GM23338 (cell line): Measurements from ENCODE around the gene RNF207. TPM values are rescaled to one million over a fixed set of nuclear protein-coding genes. Genes with fewer than 3 reads are reported as not detected.

Experiments
- ATAC-seq: fragments of 200-7000 bp; cut with Tn5 transposase; 3 replicates; pipeline ENCODE4 v1.9.1; 2020
- DNase-seq: peaks from one replicate; pipeline ENCODE4 v3.0.0-alpha.2; 2015; ENCODE audit warnings: low spot score
- H2AFZ ChIP-seq: fragments of 200-600 bp; sonication (generic); 2 replicates; pipeline ENCODE4 v1.8.0; 2016; ENCODE audit warnings: antibody characterized with exemption, mild to moderate bottlenecking, moderate library complexity
- H3F3A ChIP-seq: fragments of 200-600 bp; sonication (generic); replicated peaks from 2 replicates; pipeline ENCODE4 v1.8.0; 2017; ENCODE audit warnings: antibody characterized with exemption, mixed run types, low read depth
- H3K27ac ChIP-seq: fragments of 200-600 bp; sonication (generic); 2 replicates; pipeline ENCODE4 v1.6.1; 2016; ENCODE audit warnings: low read depth
- H3K27me3 ChIP-seq: fragments of 200-600 bp; sonication (generic); 2 replicates; pipeline ENCODE4 v1.8.0; 2016; ENCODE audit warnings: mild to moderate bottlenecking, mixed run types, moderate library complexity; ENCODE audit not compliant: insufficient read depth
- H3K36me3 ChIP-seq: fragments of 200-600 bp; sonication (generic); 2 replicates; pipeline ENCODE4 v1.8.0; 2016; ENCODE audit warnings: mild to moderate bottlenecking; ENCODE audit not compliant: insufficient read depth
- H3K4me1 ChIP-seq: fragments of 200-600 bp; sonication (generic); 2 replicates; pipeline ENCODE4 v1.8.0; 2016; ENCODE audit warnings: mild to moderate bottlenecking, moderate library complexity; ENCODE audit not compliant: insufficient read depth
- H3K4me2 ChIP-seq: fragments of 200-600 bp; sonication (generic); 2 replicates; pipeline ENCODE4 v1.7.1; 2017; ENCODE audit warnings: mixed run types
- H3K4me3 ChIP-seq: fragments of 200-600 bp; sonication (generic); 2 replicates; pipeline ENCODE4 v1.6.1; 2016; ENCODE audit warnings: mixed run types
- H3K79me2 ChIP-seq: fragments of 200-600 bp; sonication (generic); replicated peaks from 2 replicates; pipeline ENCODE4 v1.8.0; 2017; ENCODE audit warnings: mild to moderate bottlenecking; ENCODE audit not compliant: insufficient read depth
- H3K9me2 ChIP-seq: fragments of 200-600 bp; sonication (generic); 2 replicates; pipeline ENCODE4 v1.8.0; 2017; ENCODE audit not compliant: insufficient read depth
- H4K20me1 ChIP-seq: fragments of 200-600 bp; sonication (generic); replicated peaks from 2 replicates; pipeline ENCODE4 v1.8.0; 2017; ENCODE audit warnings: mild to moderate bottlenecking; ENCODE audit not compliant: insufficient read depth
- H3K27ac Mint-ChIP-seq: 2 replicates; pipeline ENCODE4 v1.8.0; 2020; ENCODE audit warnings: inconsistent platforms, mild to moderate bottlenecking, moderate library complexity, mixed read lengths
- H3K27me3 Mint-ChIP-seq: 3 replicates; pipeline ENCODE4 v1.8.0; 2022; ENCODE audit warnings: low read depth, mild to moderate bottlenecking, moderate library complexity, mixed read lengths, inconsistent platforms; ENCODE audit not compliant: insufficient read depth, poor library complexity
- H3K36me3 Mint-ChIP-seq: 3 replicates; pipeline ENCODE4 v1.8.0; 2021; ENCODE audit warnings: low read depth, mild to moderate bottlenecking, inconsistent platforms, moderate library complexity, mixed read lengths
- H3K4me1 Mint-ChIP-seq: 3 replicates; pipeline ENCODE4 v1.8.0; 2020; ENCODE audit warnings: mild to moderate bottlenecking, inconsistent platforms, mixed read lengths
- H3K4me3 Mint-ChIP-seq: 3 replicates; pipeline ENCODE4 v1.8.0; 2021; ENCODE audit warnings: moderate library complexity, mild to moderate bottlenecking, inconsistent platforms, mixed read lengths
- H3K9me3 Mint-ChIP-seq: 3 replicates; pipeline ENCODE4 v1.8.0; 2020; ENCODE audit warnings: moderate library complexity, mild to moderate bottlenecking, inconsistent platforms, mixed read lengths
- CREB1 ChIP-seq: fragments of 250-450 bp; sonication (Bioruptor Pico); IDR thresholded peaks from 2 replicates; pipeline ENCODE4 v1.5.0; 2020; ENCODE audit warnings: low read depth, mild to moderate bottlenecking, moderate library complexity
- EZH2 ChIP-seq: fragments of 200-600 bp; sonication (generic); IDR thresholded peaks from one replicate; pipeline ENCODE4 v1.8.0; 2017; ENCODE audit warnings: antibody characterized with exemption, mild to moderate bottlenecking, low read depth; ENCODE audit not compliant: unreplicated experiment
- EZH2phosphoT487 ChIP-seq: fragments of 200-600 bp; sonication (generic); IDR thresholded peaks from one replicate; pipeline ENCODE4 v1.8.1; 2018; ENCODE audit warnings: antibody characterized with exemption; ENCODE audit not compliant: unreplicated experiment
- JUNB ChIP-seq: IDR thresholded peaks from one replicate; pipeline ENCODE4 v1.6.1; 2016; ENCODE audit warnings: antibody characterized with exemption; ENCODE audit not compliant: unreplicated experiment
- NANOG ChIP-seq: IDR thresholded peaks from 2 replicates; pipeline ENCODE4 v1.6.1; 2016; ENCODE audit warnings: antibody characterized with exemption, borderline replicate concordance
- POLR2AphosphoS5 ChIP-seq: IDR thresholded peaks from 2 replicates; pipeline ENCODE4 v1.6.1; 2016; ENCODE audit warnings: antibody characterized with exemption, low read depth
- STAT1 ChIP-seq: IDR thresholded peaks from one replicate; pipeline ENCODE4 v1.6.1; 2016; ENCODE audit warnings: antibody characterized with exemption; ENCODE audit not compliant: unreplicated experiment
- ZNF114 ChIP-seq: fragments of 250-450 bp; sonication (Bioruptor Pico); IDR thresholded peaks from 2 replicates; pipeline ENCODE4 v1.5.0; 2020; ENCODE audit warnings: mild to moderate bottlenecking, moderate library complexity
- polyA plus RNA-seq: library from polyadenylated mRNA; unstranded; fragments of >200 nt; fragmentation: Nextera tagmentation; extraction: Ambion mirVana; gene quantifications from 2 replicates; pipeline ENCODE4 v1.2.1, GENCODE V29; 2016
- total RNA-seq: library from RNA; depleted of rRNA; stranded (reverse); fragments of >200 nt; shearing (Covaris generic); gene quantifications from 2 replicates; pipeline ENCODE4 v1.2.3, GENCODE V29; 2014
- TF ChIP-seq, protein P1 (sequence below): fragments of 250-450 bp; sonication (Bioruptor Pico); IDR thresholded peaks from 2 replicates; pipeline ENCODE4 v1.5.0; 2020; ENCODE audit warnings: mild to moderate bottlenecking, moderate library complexity
- TF ChIP-seq, protein P2 (sequence below): IDR thresholded peaks from one replicate; pipeline ENCODE4 v1.6.1; 2018; ENCODE audit warnings: antibody characterized with exemption; ENCODE audit not compliant: unreplicated experiment
- TF ChIP-seq, protein P3 (sequence below): IDR thresholded peaks from 2 replicates; pipeline ENCODE4 v1.6.1; 2016; ENCODE audit warnings: antibody characterized with exemption
- TF ChIP-seq, protein P4 (sequence below), 2 experiments: fragments of 200-600 bp in 1 of 2; sonication (generic) in 1 of 2; conservative IDR thresholded peaks; 2 replicates each; pipeline versions ENCODE4 v1.5.1 to v1.6.1; 2016 to 2017; ENCODE audit warnings: antibody characterized with exemption in 2 of 2, low read depth in 2 of 2, mild to moderate bottlenecking in 2 of 2, moderate library complexity in 1 of 2

RNF207 gene
- total and polyA plus RNA-seq, 2 experiments from 2014 or later, result 1.7 to 2.9 TPM

DNA sequence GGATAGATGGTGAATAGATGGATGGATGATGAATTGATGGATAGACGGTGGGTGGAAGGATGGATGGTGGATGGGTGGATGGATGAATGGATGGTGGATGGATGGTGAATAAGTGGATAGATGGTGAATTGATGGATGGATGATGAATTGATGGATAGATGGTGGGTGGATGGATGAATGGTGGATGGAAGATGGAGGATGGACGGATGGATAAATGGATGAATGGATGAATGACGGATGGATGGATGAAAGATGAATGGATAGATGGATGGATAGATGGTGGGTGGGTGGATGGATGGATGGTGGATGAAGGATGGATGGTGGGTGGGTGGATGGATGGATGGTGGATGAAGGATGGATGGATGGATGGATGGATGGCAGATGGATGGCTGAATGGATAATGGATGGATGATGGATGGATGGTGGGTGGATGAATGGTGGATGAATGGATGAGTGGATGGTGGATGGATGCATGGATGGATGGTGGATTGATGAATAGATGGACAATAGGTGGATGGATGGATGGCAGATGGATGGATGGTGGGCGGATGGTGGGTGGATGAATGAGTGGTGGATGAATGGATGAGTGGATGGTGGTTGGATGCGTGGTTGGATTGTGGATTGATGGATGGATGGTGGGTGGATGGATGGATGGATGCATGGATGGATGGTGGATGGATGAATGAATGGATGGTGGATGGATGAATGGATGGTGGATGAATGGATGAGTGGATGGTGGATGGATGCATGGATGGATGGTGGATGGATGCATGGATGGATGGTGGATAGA is 31.1 kb upstream of the RNF207 start:
- no peak overlapping the region for H3K27ac Mint-ChIP-seq
- ATAC-seq (no peak), DNase-seq (no peak)
- Histone ChIP-seq H3K4me1 (peaks cover 5% of the 10 kb centered on the region; the same call in 1 of the 2 replicates), H4K20me1 (0 out of 2 replicates have a peak, but pooled peaks cover 3% of the 10 kb centered on the region), H3K4me2 (no peak overlapping the region), H3K36me3 (no peaks in the 10 kb centered on the region), H3F3A (peaks cover 4% of the 10 kb centered on the region; the same call in 1 of the 2 replicates), H3K79me2 (no peaks in the 10 kb centered on the region), H2AFZ (no peak overlapping the region), H3K27ac (no peak overlapping the region), H3K4me3 (no peak overlapping the region), H3K9me2 (0 out of 2 replicates have a peak, but pooled peaks cover 6% of the 10 kb centered on the region), H3K27me3 (peaks cover 28% of the 10 kb centered on the region)
- H3K4me1 Mint-ChIP-seq, result peaks cover 6% of the 10 kb centered on the region
- TF ChIP-seq EZH2phosphoT487, result no peak
- TF ChIP-seq STAT1, result no peak
- TF ChIP-seq ZNF114 (CRISPR knock-in tag), result no peak
- no peak for TF ChIP-seq POLR2AphosphoS5
- TF ChIP-seq CREB1 (CRISPR knock-in tag), result no peak
- TF ChIP-seq NANOG, result no peak
- TF ChIP-seq, protein P1, sequence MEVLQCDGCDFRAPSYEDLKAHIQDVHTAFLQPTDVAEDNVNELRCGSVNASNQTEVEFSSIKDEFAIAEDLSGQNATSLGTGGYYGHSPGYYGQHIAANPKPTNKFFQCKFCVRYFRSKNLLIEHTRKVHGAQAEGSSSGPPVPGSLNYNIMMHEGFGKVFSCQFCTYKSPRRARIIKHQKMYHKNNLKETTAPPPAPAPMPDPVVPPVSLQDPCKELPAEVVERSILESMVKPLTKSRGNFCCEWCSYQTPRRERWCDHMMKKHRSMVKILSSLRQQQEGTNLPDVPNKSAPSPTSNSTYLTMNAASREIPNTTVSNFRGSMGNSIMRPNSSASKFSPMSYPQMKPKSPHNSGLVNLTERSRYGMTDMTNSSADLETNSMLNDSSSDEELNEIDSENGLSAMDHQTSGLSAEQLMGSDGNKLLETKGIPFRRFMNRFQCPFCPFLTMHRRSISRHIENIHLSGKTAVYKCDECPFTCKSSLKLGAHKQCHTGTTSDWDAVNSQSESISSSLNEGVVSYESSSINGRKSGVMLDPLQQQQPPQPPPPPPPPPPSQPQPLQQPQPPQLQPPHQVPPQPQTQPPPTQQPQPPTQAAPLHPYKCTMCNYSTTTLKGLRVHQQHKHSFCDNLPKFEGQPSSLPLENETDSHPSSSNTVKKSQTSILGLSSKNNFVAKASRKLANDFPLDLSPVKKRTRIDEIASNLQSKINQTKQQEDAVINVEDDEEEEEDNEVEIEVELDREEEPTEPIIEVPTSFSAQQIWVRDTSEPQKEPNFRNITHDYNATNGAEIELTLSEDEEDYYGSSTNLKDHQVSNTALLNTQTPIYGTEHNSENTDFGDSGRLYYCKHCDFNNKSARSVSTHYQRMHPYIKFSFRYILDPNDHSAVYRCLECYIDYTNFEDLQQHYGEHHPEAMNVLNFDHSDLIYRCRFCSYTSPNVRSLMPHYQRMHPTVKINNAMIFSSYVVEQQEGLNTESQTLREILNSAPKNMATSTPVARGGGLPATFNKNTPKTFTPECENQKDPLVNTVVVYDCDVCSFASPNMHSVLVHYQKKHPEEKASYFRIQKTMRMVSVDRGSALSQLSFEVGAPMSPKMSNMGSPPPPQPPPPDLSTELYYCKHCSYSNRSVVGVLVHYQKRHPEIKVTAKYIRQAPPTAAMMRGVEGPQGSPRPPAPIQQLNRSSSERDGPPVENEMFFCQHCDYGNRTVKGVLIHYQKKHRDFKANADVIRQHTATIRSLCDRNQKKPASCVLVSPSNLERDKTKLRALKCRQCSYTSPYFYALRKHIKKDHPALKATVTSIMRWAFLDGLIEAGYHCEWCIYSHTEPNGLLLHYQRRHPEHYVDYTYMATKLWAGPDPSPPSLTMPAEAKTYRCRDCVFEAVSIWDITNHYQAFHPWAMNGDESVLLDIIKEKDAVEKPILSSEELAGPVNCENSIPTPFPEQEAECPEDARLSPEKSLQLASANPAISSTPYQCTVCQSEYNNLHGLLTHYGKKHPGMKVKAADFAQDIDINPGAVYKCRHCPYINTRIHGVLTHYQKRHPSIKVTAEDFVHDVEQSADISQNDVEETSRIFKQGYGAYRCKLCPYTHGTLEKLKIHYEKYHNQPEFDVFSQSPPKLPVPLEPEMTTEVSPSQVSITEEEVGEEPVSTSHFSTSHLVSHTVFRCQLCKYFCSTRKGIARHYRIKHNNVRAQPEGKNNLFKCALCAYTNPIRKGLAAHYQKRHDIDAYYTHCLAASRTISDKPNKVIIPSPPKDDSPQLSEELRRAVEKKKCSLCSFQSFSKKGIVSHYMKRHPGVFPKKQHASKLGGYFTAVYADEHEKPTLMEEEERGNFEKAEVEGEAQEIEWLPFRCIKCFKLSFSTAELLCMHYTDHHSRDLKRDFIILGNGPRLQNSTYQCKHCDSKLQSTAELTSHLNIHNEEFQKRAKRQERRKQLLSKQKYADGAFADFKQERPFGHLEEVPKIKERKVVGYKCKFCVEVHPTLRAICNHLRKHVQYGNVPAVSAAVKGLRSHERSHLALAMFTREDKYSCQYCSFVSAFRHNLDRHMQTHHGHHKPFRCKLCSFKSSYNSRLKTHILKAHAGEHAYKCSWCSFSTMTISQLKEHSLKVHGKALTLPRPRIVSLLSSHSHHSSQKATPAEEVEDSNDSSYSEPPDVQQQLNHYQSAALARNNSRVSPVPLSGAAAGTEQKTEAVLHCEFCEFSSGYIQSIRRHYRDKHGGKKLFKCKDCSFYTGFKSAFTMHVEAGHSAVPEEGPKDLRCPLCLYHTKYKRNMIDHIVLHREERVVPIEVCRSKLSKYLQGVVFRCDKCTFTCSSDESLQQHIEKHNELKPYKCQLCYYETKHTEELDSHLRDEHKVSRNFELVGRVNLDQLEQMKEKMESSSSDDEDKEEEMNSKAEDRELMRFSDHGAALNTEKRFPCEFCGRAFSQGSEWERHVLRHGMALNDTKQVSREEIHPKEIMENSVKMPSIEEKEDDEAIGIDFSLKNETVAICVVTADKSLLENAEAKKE, result no peak
- TF ChIP-seq JUNB, result no peak
- TF ChIP-seq, protein P2, sequence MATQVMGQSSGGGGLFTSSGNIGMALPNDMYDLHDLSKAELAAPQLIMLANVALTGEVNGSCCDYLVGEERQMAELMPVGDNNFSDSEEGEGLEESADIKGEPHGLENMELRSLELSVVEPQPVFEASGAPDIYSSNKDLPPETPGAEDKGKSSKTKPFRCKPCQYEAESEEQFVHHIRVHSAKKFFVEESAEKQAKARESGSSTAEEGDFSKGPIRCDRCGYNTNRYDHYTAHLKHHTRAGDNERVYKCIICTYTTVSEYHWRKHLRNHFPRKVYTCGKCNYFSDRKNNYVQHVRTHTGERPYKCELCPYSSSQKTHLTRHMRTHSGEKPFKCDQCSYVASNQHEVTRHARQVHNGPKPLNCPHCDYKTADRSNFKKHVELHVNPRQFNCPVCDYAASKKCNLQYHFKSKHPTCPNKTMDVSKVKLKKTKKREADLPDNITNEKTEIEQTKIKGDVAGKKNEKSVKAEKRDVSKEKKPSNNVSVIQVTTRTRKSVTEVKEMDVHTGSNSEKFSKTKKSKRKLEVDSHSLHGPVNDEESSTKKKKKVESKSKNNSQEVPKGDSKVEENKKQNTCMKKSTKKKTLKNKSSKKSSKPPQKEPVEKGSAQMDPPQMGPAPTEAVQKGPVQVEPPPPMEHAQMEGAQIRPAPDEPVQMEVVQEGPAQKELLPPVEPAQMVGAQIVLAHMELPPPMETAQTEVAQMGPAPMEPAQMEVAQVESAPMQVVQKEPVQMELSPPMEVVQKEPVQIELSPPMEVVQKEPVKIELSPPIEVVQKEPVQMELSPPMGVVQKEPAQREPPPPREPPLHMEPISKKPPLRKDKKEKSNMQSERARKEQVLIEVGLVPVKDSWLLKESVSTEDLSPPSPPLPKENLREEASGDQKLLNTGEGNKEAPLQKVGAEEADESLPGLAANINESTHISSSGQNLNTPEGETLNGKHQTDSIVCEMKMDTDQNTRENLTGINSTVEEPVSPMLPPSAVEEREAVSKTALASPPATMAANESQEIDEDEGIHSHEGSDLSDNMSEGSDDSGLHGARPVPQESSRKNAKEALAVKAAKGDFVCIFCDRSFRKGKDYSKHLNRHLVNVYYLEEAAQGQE, result no peak
- TF ChIP-seq, protein P3, sequence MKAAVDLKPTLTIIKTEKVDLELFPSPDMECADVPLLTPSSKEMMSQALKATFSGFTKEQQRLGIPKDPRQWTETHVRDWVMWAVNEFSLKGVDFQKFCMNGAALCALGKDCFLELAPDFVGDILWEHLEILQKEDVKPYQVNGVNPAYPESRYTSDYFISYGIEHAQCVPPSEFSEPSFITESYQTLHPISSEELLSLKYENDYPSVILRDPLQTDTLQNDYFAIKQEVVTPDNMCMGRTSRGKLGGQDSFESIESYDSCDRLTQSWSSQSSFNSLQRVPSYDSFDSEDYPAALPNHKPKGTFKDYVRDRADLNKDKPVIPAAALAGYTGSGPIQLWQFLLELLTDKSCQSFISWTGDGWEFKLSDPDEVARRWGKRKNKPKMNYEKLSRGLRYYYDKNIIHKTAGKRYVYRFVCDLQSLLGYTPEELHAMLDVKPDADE, result no peak
- TF ChIP-seq, protein P4, sequence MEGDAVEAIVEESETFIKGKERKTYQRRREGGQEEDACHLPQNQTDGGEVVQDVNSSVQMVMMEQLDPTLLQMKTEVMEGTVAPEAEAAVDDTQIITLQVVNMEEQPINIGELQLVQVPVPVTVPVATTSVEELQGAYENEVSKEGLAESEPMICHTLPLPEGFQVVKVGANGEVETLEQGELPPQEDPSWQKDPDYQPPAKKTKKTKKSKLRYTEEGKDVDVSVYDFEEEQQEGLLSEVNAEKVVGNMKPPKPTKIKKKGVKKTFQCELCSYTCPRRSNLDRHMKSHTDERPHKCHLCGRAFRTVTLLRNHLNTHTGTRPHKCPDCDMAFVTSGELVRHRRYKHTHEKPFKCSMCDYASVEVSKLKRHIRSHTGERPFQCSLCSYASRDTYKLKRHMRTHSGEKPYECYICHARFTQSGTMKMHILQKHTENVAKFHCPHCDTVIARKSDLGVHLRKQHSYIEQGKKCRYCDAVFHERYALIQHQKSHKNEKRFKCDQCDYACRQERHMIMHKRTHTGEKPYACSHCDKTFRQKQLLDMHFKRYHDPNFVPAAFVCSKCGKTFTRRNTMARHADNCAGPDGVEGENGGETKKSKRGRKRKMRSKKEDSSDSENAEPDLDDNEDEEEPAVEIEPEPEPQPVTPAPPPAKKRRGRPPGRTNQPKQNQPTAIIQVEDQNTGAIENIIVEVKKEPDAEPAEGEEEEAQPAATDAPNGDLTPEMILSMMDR (conservative IDR thresholded peaks at IDR 0.05; ENCODE audit: low read depth in 2 of 2), result no peak
- TF ChIP-seq EZH2, result no peak
- H3K4me3 Mint-ChIP-seq, result no peak overlapping the region
- no peaks in the 10 kb centered on the region; the same call in 2 of the 3 replicates for H3K36me3 Mint-ChIP-seq
- peaks cover 32% of the 10 kb centered on the region for H3K27me3 Mint-ChIP-seq
- H3K9me3 Mint-ChIP-seq, result no peaks in the 10 kb centered on the region; the same call in 2 of the 3 replicates
